Stimulated activated CD4-positive, alpha-beta T cell treated with anti-CD3 and anti-CD28 coated beads, Interleukin-4, amount 100 ng/mL, for 1 hour (primary cell): ENCODE measurements around the gene ZNF775.

Source experiments
- DNase-seq: peaks from one replicate; pipeline ENCODE4 v3.0.0-alpha.2; 2020

Gene ZNF775

GRCh38 chr7:150351587-150352194, 27.4 kb upstream of the ZNF775 start:
- no peak for DNase-seq

DNA sequence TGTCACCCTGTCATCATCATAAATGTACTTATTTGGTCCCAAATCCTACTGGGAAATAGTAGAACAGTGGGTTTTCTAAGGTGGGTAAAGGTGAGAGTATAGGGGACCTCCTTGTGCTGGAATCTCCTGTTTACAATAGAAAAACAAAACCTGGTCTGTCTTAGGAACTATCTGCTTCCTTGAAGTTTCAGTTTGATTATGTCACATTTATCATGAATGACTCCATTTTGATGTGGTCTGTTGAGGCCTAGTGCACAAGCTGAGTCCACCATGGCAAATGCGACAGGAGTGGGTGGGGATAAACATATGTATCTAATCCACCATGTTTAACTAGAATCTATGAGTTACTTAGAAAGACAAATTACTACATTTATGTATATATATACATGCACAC, 23.5 kb upstream of the ZNF775 start:
- DNase-seq = no peak

DNA sequence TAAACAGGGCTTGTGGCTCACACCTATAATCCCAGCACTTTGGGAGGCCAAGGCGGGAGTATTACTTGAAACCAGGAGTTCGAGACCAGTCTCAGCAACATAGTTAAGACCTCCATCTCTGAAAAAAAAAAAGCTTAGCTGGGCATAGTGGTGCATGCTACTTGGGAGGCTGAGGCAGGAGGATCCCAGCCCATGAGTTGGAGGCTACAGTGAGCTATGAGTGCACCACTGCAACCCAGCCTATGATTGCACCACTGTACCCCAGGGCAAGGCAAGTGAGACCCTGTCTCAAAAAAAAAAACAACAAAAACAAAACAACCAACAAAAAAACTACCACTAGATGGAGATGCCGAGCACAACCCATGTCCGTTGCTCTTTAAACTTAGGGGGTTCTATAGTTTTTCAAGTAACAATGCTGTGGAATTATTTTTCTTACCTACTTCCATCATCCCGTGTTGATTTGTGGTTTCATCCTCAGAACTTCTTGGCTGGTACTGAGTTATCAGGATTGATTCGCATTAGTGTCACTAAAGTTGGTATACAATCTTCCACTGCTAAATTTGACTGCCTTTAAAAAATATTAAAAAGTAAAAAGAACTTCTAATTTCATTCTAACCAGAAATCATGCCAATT, 22.7 kb upstream of the ZNF775 start:
- no peak for DNase-seq

GRCh38 chr7:150357270-150357669, 21.9 kb upstream of the ZNF775 start:
- DNase-seq = peak; percentile 65

DNA sequence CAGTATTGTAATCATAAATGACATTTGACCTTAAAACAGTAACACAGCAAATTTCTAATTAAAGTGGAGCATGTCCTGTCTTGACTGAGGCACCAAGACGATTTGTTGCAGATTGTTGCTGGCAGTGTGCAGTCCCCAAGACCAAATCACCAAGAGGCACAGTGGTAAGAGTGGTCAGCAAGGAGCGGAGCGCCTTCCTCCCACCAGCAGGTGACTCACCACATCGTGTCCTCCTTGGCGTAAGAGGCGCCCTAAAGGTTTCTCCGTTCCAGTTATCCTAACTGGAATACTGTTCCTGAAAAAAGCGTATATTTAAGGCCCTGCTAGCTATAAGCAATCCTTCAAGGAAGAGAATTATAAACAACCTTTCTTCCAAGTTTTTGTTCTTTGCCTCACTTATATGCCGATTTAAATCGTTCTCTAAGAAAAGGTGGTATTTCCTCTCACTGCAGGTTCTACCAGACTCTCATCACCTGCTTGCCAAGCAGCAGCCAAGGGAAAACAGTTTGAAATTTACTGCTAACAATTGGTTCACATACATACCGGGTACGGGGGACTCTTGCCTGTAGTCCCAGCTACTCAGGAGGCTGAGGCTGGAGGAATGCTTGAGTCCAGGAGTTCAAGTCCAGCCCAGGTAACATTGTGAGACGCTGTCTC, 21.2 kb upstream of the ZNF775 start:
- no peak for DNase-seq

- no peak for DNase-seq
Measured at GRCh38 chr7:150358433-150358832, 20.7 kb upstream of the ZNF775 start.

DNA sequence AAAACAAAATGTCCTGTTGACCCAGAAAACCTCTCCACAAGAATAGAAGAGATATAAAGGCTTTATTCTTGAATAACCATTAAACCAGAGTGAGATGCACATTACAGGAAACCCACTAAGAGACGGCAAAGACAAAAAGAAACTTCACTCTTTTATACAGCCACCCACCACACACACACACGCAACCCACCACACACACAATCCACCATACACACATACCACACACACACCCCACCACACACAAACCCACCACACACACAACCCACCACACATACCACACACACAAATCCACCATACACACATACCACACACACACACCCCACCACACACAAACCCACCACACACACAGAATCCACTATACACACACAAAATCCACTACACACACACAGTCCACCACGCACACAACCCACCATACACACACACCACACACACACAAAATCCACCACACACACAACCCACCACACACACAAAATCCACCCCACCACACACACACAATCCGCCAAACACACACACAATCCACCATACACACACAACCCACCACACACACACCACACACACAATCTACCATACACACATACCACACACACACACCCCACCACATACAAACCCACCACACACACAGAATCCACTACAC, 20.0 kb upstream of the ZNF775 start:
- DNase-seq = no peak

DNA sequence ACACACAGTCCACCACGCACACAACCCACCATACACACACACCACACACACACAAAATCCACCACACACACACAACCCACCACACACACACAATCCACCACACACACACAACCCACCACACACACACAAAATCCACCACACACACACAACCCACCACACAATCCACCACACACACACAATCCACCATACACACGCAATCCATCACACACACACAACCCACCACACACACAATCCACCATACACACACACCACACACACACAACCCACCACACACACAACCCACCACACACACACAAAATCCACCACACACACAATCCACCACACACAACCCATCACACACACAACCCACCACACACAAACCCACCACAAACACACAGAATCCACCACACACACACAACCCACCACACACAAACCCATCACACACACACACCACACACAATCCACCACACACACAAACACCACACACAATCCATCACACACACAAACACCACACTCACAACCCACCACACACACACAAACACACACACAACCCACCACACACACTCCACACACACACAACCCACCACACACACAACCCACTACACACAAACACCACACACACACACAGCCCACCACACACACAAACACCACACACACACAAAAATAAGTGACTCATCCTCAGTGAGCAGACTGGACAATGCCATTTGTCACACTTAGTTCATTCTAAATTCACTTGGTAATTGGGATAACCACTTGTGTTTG, 19.3 kb upstream of the ZNF775 start:
- DNase-seq = no peak

DNA sequence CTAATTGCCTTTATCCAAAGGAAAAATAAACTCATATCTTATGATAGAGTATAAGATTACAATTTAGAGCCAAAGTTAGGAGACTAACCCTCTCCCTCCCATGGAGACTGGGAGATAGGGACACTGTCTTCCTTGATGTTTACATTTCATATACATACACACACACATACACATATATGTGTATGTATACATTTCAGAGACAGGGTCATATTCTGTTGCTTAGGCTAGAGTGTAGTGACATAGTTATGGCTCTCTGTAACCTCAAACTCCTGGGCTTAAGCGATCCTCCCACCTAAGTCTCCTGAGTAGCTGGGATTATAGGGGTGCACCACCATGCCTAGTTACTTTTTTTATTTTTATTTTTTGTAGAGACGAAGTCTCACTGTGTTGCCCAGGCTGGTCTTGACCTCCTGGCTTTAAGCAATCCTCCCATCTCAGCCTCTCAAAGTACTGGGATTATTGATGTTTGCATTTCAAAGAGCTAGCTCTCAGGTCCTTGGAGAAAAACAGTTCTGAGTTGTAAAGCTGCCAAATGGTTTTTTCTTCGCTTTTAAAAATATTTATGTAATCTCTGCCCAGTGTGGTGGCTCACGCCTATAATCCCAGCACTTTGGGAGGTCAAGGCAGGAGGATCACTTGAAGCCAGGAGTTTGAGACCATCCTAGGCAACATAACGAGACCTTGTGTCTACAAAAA, 18.6 kb upstream of the ZNF775 start:
- no peak for DNase-seq

DNA sequence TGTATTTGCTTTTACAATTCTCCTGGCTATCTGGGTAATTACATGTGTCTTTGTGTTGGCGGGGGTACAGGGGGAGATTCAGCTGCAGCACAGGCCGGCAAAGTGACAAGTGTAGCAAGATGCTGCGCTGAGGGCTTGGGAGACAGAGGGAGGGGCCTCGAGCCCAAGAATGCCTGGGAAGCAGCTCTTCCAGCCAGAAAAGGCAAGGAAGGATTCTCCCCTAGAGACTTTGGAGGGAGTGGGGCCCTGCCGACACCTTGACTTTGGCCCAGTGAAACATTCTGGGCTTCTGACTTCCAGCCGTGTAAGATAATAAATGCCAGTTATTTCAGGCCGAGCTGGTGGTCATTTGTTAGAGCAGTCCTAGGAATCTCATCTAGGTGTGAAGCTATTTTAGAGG, 17.7 kb upstream of the ZNF775 start:
- no peak for DNase-seq

DNA sequence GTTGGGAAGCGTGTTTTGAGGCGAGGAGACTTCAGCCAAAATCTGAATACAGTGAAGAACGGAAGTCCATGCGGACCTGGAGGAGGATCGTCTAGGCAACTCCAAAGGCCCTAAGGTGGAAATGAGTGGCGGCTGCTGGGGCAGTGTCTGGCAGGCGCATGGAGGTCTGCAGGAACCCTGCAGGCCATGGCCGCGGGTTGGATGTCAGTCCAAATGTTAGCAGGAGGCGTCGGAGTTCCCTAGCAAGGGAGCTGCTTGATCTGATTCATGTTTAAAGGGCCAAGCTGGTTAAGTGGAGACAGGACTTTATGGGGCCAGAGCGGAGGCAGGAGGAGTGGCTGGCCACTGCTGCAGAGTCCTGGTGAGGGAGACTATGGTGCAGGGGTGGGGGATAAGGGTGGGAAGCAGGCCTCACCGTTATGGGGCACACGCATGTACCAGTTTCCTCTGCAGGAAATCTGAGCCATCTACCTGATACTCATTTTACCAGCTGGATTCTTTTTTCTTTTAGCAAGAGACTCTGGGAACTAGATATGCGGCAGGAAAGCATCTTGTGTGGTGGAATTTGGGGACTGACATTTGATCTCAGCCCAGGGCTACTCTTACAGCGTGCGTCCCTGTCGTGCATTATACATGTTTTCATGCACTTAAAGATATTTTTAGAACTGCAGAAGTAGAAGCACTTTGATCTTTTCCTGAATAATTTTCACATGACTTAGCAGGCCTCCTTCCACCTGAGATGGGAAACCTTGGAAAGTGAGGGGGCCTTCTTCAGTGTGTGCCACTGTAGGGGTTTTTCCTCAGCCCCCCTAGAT, 17.1 kb upstream of the ZNF775 start:
- DNase-seq = no peak

GRCh38 chr7:150363370-150363769, 15.8 kb upstream of the ZNF775 start:
- DNase-seq = no peak

DNA sequence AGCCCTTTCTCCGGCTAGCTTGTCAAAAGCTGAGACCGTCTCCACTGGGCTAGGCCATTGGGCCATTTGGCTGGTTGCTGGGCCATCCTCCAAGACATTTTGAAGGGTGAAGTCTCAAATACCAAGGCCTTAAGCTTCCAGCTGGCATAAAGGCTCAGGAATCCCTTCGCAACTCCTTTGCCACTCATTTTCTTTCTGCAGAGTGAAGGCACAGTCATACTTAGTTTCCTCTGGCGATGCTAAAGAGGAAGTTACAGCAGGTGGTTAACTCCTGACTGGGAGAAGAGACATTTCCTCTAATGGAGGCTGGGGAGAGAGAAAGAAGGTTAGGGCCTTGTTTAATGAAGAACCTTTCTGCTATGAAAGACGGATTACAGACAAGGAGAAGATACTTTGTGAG, 15.3 kb upstream of the ZNF775 start:
- DNase-seq = no peak

- DNase-seq = no peak
Measured at GRCh38 chr7:150365194-150365593, 13.9 kb upstream of the ZNF775 start.

- DNase-seq = no peak
Measured at GRCh38 chr7:150365673-150366398, 13.3 kb upstream of the ZNF775 start.

- DNase-seq = no peak
Measured at GRCh38 chr7:150367677-150368095, 11.4 kb upstream of the ZNF775 start.

- peak; percentile 80 for DNase-seq
Measured at GRCh38 chr7:150368096-150368883, 10.8 kb upstream of the ZNF775 start, which contains the start of gene REPIN1. Gene REPIN1, plus strand, starts transcription at chr7:150368822. Its CDS starts 890 bp downstream, at chr7:150369712.

GRCh38 chr7:150368884-150369747, 10.0 kb upstream of the ZNF775 start:
- DNase-seq = peak; percentile 74
